Spleen (tissue), 11 donors: Measurements from ENCODE around the gene HLA-DPB1. TPM values are rescaled to one million over a fixed set of nuclear protein-coding genes. Genes with fewer than 3 reads are reported as not detected.

Source experiments
- DNase-seq: peaks from one replicate; pipeline ENCODE4 v3.0.0-alpha.2; 2020
- H3K27ac ChIP-seq, 8 donors: fragments of 200-600 bp; sonication (generic) in 7 of 8; 1 replicate in 4 of 8; 2 replicates in 4 of 8; pipeline versions ENCODE4 v1.5.0 to v1.8.0; 2016 to 2021; ENCODE audit warnings: inconsistent platforms in 4 of 8, mild to moderate bottlenecking in 4 of 8, moderate library complexity in 1 of 8
- H3K27me3 ChIP-seq, 7 donors: fragments of 200-600 bp; sonication (generic) in 6 of 7; replicated peaks in 1 of 7; 1 replicate in 4 of 7; 2 replicates in 3 of 7; pipeline versions ENCODE4 v1.5.0 to v1.8.0; 2016 to 2021; ENCODE audit warnings: inconsistent platforms in 3 of 7, mild to moderate bottlenecking in 1 of 7
- H3K36me3 ChIP-seq, 6 donors: fragments of 200-600 bp; sonication (generic) in 5 of 6; 1 replicate in 4 of 6; 2 replicates in 2 of 6; pipeline versions ENCODE4 v1.5.0 to v1.8.0; 2016 to 2021; ENCODE audit warnings: inconsistent platforms in 2 of 6
- H3K4me1 ChIP-seq, 6 donors: fragments of 200-600 bp; sonication (generic) in 5 of 6; 1 replicate in 3 of 6; 2 replicates in 3 of 6; pipeline versions ENCODE4 v1.5.0 to v1.8.0; 2016 to 2021; ENCODE audit warnings: inconsistent platforms in 3 of 6
- H3K4me3 ChIP-seq, 8 donors: fragments of 200-600 bp; sonication (generic) in 7 of 8; 1 replicate in 4 of 8; 2 replicates in 4 of 8; pipeline versions ENCODE4 v1.5.0 to v1.8.0; 2016 to 2021; ENCODE audit warnings: inconsistent platforms in 4 of 8, mild to moderate bottlenecking in 4 of 8, moderate library complexity in 2 of 8
- H3K9me3 ChIP-seq, 8 donors: fragments of 200-600 bp; sonication (generic) in 7 of 8; 1 replicate in 4 of 8; 2 replicates in 4 of 8; pipeline versions ENCODE4 v1.5.0 to v1.8.0; 2016 to 2021; ENCODE audit warnings: inconsistent platforms in 4 of 8
- CTCF ChIP-seq, 11 experiments: fragments of 200-600 bp in 7 of 11; fragments of 450-650 bp in 4 of 11; sonication (generic) in 4 of 11; IDR thresholded peaks in 8 of 11; conservative IDR thresholded peaks in 3 of 11; 1 replicate in 7 of 11; 2 replicates in 4 of 11; pipeline versions ENCODE4 v1.4.0 to v1.8.0; 2016 to 2021; ENCODE audit warnings: antibody characterized with exemption in 11 of 11, inconsistent platforms in 4 of 11, mild to moderate bottlenecking in 1 of 11
- POLR2A ChIP-seq, 3 donors: fragments of 450-650 bp; IDR thresholded peaks; one replicate each; pipeline ENCODE4 v1.5.1; 2017; ENCODE audit warnings: antibody characterized with exemption in 3 of 3, mild to moderate bottlenecking in 1 of 3
- POLR2AphosphoS5 ChIP-seq, 3 donors: sonication (generic); formaldehyde crosslinking; IDR thresholded peaks; one replicate each; pipeline ENCODE4 v1.5.1; 2017; ENCODE audit warnings: antibody characterized with exemption in 3 of 3
- WGBS, 5 donors: extraction: QIAGEN DNeasy Blood & Tissue Kit in 3 of 5; methylation state at CpG; one replicate each; pipeline versions ENCODE4 v1.1.5 to v1.1.7; 2013 to 2018; 5-methylcytosine and 5-hydroxymethylcytosine counted together
- intact Hi-C: fragments of 100-400 bp; cut with DNase I; formaldehyde crosslinking; loops from one replicate; pipeline ENCODE4 v1.15.0; 2023; ENCODE audit warnings: low total_unique reads
- polyA plus RNA-seq, 3 donors: library from polyadenylated mRNA; stranded (reverse); fragments of 200-250 nt; gene quantifications; one replicate each; pipeline ENCODE4 v1.2.1, GENCODE V29; 2013
- total RNA-seq, 7 donors: library from RNA; depleted of rRNA in 3 of 7; stranded (reverse); fragments of >200 nt in 3 of 7; fragmentation: NEBNext Ultra II Directional in 4 of 7; extraction: Animal tissue kit (Norgen Biotek cat#: 25700) in 4 of 7; gene quantifications; one replicate each; pipeline versions ENCODE4 v1.1.0 to v1.2.1, GENCODE V29; 2016 to 2021
- donor health status: healthy with polysubstance abuse.
- donor health status: DM: no; HTN: no; CAD: no; lungs with moderate emphysema.
- donor health status: DM: no; HTN: no; CAD: no.
- donor health status: Bipolar disorder and iron deficiency.
- donor health status: healthy.
- donor health status: DM: no; HTN: no; CAD: no.
- donor health status: DM: yes; HTN: yes; CAD: no.

The HLA-DPB1 gene
- total and polyA plus RNA-seq, 10 donors: 209 to 817 (median 521) TPM

- peak in 5 of 11 experiments; percentile 5 to 25 (median 22) for TF ChIP-seq CTCF (IDR thresholded peaks at IDR 0.05 in 8 of 11, conservative IDR thresholded peaks at IDR 0.05 in 3 of 11)
- TF ChIP-seq POLR2AphosphoS5 (IDR thresholded peaks at IDR 0.05): no peak
These were observed 26.3 kb upstream of the HLA-DPB1 start for GRCh38 chr6:33049323-33050013.

GRCh38 chr6:33050014-33050810 lies 25.6 kb upstream of the HLA-DPB1 start:
- H3K4me3 ChIP-seq: no peak overlapping the region
- no peak for DNase-seq
- H3K4me1 ChIP-seq: peaks cover 0 to 6% (median 0%) of the 10 kb centered on the region in 6 donors
- H3K27me3 ChIP-seq: no peaks in the 10 kb centered on the region
- WGBS, 5 donors: 66 to 81% (median 76%) methylated on average over 5 to 6 of the region's 6 CpGs
- no peaks in the 10 kb centered on the region for H3K36me3 ChIP-seq
- TF ChIP-seq POLR2A (IDR thresholded peaks at IDR 0.05) (no peak), CTCF (IDR thresholded peaks at IDR 0.05 in 8 of 11, conservative IDR thresholded peaks at IDR 0.05 in 3 of 11) (no peak), POLR2AphosphoS5 (IDR thresholded peaks at IDR 0.05) (no peak)
- no peaks in the 10 kb centered on the region for H3K9me3 ChIP-seq
- no peak overlapping the region for H3K27ac ChIP-seq
- intact Hi-C loops: no loop called here

More at GRCh38 chr6:33049323-33050013, 26.3 kb upstream of the HLA-DPB1 start:
- intact Hi-C loops: no loop called here
- peaks cover 0 to 6% (median 0%) of the 10 kb centered on the region in 6 donors for H3K4me1 ChIP-seq
- H3K4me3 ChIP-seq: no peak overlapping the region
- H3K36me3 ChIP-seq: no peaks in the 10 kb centered on the region
- H3K27ac ChIP-seq: no peak overlapping the region
- H3K27me3 ChIP-seq: no peaks in the 10 kb centered on the region
- H3K9me3 ChIP-seq: no peaks in the 10 kb centered on the region
- 74 to 80% (median 76%) methylated on average over 9 of the region's 9 CpGs for WGBS, 5 donors
- no peak for DNase-seq

- no peaks in the 10 kb centered on the region for H3K36me3 ChIP-seq
- DNase-seq: no peak
- H3K27me3 ChIP-seq: no peaks in the 10 kb centered on the region
- H3K27ac ChIP-seq: no peak overlapping the region
- H3K9me3 ChIP-seq: no peaks in the 10 kb centered on the region
- TF ChIP-seq CTCF (IDR thresholded peaks at IDR 0.05 in 8 of 11, conservative IDR thresholded peaks at IDR 0.05 in 3 of 11) (no peak), POLR2A (IDR thresholded peaks at IDR 0.05) (no peak)
- no peak overlapping the region for H3K4me3 ChIP-seq
- peaks cover 0 to 16% (median 8%) of the 10 kb centered on the region in 6 donors for H3K4me1 ChIP-seq
- intact Hi-C loops: no loop called here
These were observed 23.2 kb upstream of the HLA-DPB1 start for GRCh38 chr6:33052627-33053026.

- DNase-seq: no peak
- H3K9me3 ChIP-seq: no peaks in the 10 kb centered on the region
- H3K4me3 ChIP-seq: no peak overlapping the region
- no peak overlapping the region for H3K27ac ChIP-seq
- intact Hi-C loops: no loop called here
- WGBS, 5 donors: 47 to 71% (median 64%) methylated on average over 4 of the region's 4 CpGs
- H3K36me3 ChIP-seq: no peaks in the 10 kb centered on the region
- no peaks in the 10 kb centered on the region for H3K27me3 ChIP-seq
- peaks cover 0 to 22% (median 11%) of the 10 kb centered on the region in 6 donors for H3K4me1 ChIP-seq
- TF ChIP-seq POLR2AphosphoS5 (IDR thresholded peaks at IDR 0.05): no peak
- no peak for TF ChIP-seq CTCF (IDR thresholded peaks at IDR 0.05 in 8 of 11, conservative IDR thresholded peaks at IDR 0.05 in 3 of 11)
- no peak for TF ChIP-seq POLR2A (IDR thresholded peaks at IDR 0.05)
These were observed 22.6 kb upstream of the HLA-DPB1 start for GRCh38 chr6:33053230-33053629.
